H1 (cell line): ENCODE data around the gene IL1RL1. TPM values are rescaled to one million over a fixed set of nuclear protein-coding genes. Genes with fewer than 3 reads are reported as not detected.

Experiments used
- CTCF ChIA-PET: fragments of 300-600 bp; sonication (Branson Sonifier 250); formaldehyde crosslinking; loops from one replicate; lab custom pipeline; 2021; ENCODE audit not compliant: partially characterized antibody; lab: Charles Lee
- POLR2A ChIA-PET: fragments of 300-600 bp; sonication (Branson Sonifier 250); formaldehyde crosslinking; loops from one replicate; lab custom pipeline; 2021; ENCODE audit warnings: inconsistent platforms; ENCODE audit not compliant: partially characterized antibody; lab: Charles Lee
- DNase-seq, 2 experiments: peaks; one replicate each; pipeline versions ENCODE4 v3.0.0 to v3.0.0-alpha.2; 2010 to 2022; ENCODE audit warnings: low spot score in 2 of 2, low read depth in 1 of 2, mixed read lengths in 1 of 2
- FAIRE-seq: peaks from 2 replicates; lab custom pipeline; 2011; peaks lifted over from hg19 to GRCh38; lab: Jason Lieb, UNC
- H2AFZ ChIP-seq: 2 replicates; pipeline ENCODE4 v1.8.1; 2012; ENCODE audit warnings: low read length, inconsistent platforms
- H2AK5ac ChIP-seq: 2 replicates; pipeline ENCODE4 v1.6.1; 2013; ENCODE audit warnings: low read depth, low read length
- H2BK120ac ChIP-seq: replicated peaks from 2 replicates; pipeline ENCODE3; 2013; ENCODE audit warnings: low read depth, low read length, inconsistent platforms
- H2BK12ac ChIP-seq: 2 replicates; pipeline ENCODE4 v1.6.1; 2013; ENCODE audit warnings: low read depth, low read length
- H2BK15ac ChIP-seq: 2 replicates; pipeline ENCODE4 v1.6.1; 2013; ENCODE audit warnings: low read length
- H2BK20ac ChIP-seq: 2 replicates; pipeline ENCODE4 v1.6.1; 2013; ENCODE audit warnings: low read length
- H2BK5ac ChIP-seq: 2 replicates; pipeline ENCODE4 v1.6.1; 2013; ENCODE audit warnings: low read depth, low read length
- H3K14ac ChIP-seq: 2 replicates; pipeline ENCODE4 v1.6.1; 2013; ENCODE audit warnings: inconsistent platforms; ENCODE audit not compliant: insufficient read length
- H3K18ac ChIP-seq: 2 replicates; pipeline ENCODE4 v1.6.1; 2013; ENCODE audit warnings: low read length; ENCODE audit errors: extremely low read depth
- H3K23ac ChIP-seq: 2 replicates; pipeline ENCODE4 v1.6.1; 2013; ENCODE audit warnings: inconsistent platforms; ENCODE audit not compliant: insufficient read length
- H3K23me2 ChIP-seq: 2 replicates; pipeline ENCODE4 v1.6.1; 2013; ENCODE audit warnings: low read depth, low read length
- H3K27ac ChIP-seq: 2 replicates; pipeline ENCODE4 v1.6.1; 2011; ENCODE audit warnings: low read depth, low read length, inconsistent platforms
- H3K27me3 ChIP-seq, 4 experiments: replicated peaks in 1 of 4; 1 replicate in 1 of 4; 2 replicates in 3 of 4; pipeline versions ENCODE4 v1.6.1 to v1.8.1; 2011 to 2013; ENCODE audit warnings: low read length in 3 of 4, mild to moderate bottlenecking in 3 of 4, inconsistent platforms in 2 of 4, mixed read lengths in 2 of 4, moderate library complexity in 1 of 4; ENCODE audit not compliant: control insufficient read depth in 3 of 4, insufficient read depth in 3 of 4; ENCODE audit errors: extremely low read depth in 1 of 4
- H3K36me3 ChIP-seq, 4 experiments: 2 replicates each; pipeline versions ENCODE4 v1.6.1 to v1.8.1; 2011 to 2013; ENCODE audit warnings: mild to moderate bottlenecking in 4 of 4, low read length in 3 of 4, moderate library complexity in 2 of 4, control low read depth in 1 of 4, inconsistent platforms in 1 of 4; ENCODE audit not compliant: insufficient read depth in 4 of 4, control insufficient read depth in 2 of 4
- H3K4ac ChIP-seq: replicated peaks from 2 replicates; pipeline ENCODE3; 2013; ENCODE audit warnings: low read length, low read depth, mixed read lengths, inconsistent platforms; ENCODE audit not compliant: insufficient read length
- H3K4me1 ChIP-seq, 4 experiments: replicated peaks in 1 of 4; 1 replicate in 1 of 4; 2 replicates in 3 of 4; pipeline versions ENCODE4 v1.6.1 to v1.8.1; 2011 to 2013; ENCODE audit warnings: low read length in 3 of 4, inconsistent platforms in 2 of 4, mixed read lengths in 1 of 4; ENCODE audit not compliant: insufficient read depth in 4 of 4, control insufficient read depth in 3 of 4
- H3K4me2 ChIP-seq, 2 experiments: 2 replicates each; pipeline versions ENCODE4 v1.6.1 to v1.8.1; 2011 to 2013; ENCODE audit warnings: low read depth in 2 of 2, low read length in 2 of 2, control low read depth in 1 of 2, inconsistent platforms in 1 of 2, mild to moderate bottlenecking in 1 of 2; ENCODE audit not compliant: insufficient read depth in 1 of 2
- H3K4me3 ChIP-seq, 4 experiments: fragments of 200-600, 300-600 bp in 1 of 4; sonication (generic), shearing (Covaris generic), sonication (Bioruptor Twin) in 1 of 4; 2 replicates each; pipeline versions ENCODE4 v1.5.1 to v1.8.1; 2011 to 2016; ENCODE audit warnings: low read length in 4 of 4, low read depth in 3 of 4, control low read depth in 2 of 4, inconsistent platforms in 2 of 4, mild to moderate bottlenecking in 2 of 4, mixed read lengths in 1 of 4, moderate library complexity in 1 of 4; ENCODE audit not compliant: insufficient read depth in 2 of 4; ENCODE audit errors: extremely low read depth in 1 of 4
- H3K56ac ChIP-seq: replicated peaks from 2 replicates; pipeline ENCODE3; 2013; ENCODE audit warnings: low read depth, mild to moderate bottlenecking, mixed read lengths, low read length, inconsistent platforms; ENCODE audit not compliant: insufficient read length
- H3K79me1 ChIP-seq: 2 replicates; pipeline ENCODE4 v1.6.1; 2013; ENCODE audit warnings: low read depth, low read length, control low read depth
- H3K79me2 ChIP-seq, 2 experiments: 2 replicates each; pipeline versions ENCODE4 v1.6.1 to v1.8.1; 2012 to 2013; ENCODE audit warnings: low read length in 2 of 2, mild to moderate bottlenecking in 2 of 2, inconsistent platforms in 1 of 2; ENCODE audit not compliant: insufficient read depth in 2 of 2, control insufficient read depth in 1 of 2
- H3K9ac ChIP-seq, 4 experiments: replicated peaks in 1 of 4; 1 replicate in 1 of 4; 2 replicates in 3 of 4; pipeline versions ENCODE4 v1.6.1 to v1.8.1; 2011 to 2013; ENCODE audit warnings: low read depth in 3 of 4, low read length in 3 of 4, control low read depth in 2 of 4, mild to moderate bottlenecking in 2 of 4, moderate library complexity in 2 of 4, inconsistent platforms in 1 of 4; ENCODE audit errors: extremely low read depth in 1 of 4
- H3K9me3 ChIP-seq, 2 experiments: 2 replicates each; pipeline versions ENCODE4 v1.6.1 to v1.8.1; 2012 to 2013; ENCODE audit warnings: mild to moderate bottlenecking in 2 of 2, moderate library complexity in 2 of 2, control low read depth in 1 of 2, inconsistent platforms in 1 of 2, low read depth in 1 of 2, low read length in 1 of 2, mixed read lengths in 1 of 2; ENCODE audit not compliant: insufficient read depth in 2 of 2
- H4K20me1 ChIP-seq, 2 experiments: replicated peaks in 1 of 2; 2 replicates each; pipeline versions ENCODE3 to v1.8.1; 2011 to 2013; ENCODE audit warnings: inconsistent platforms in 2 of 2, low read length in 2 of 2, mild to moderate bottlenecking in 1 of 2; ENCODE audit not compliant: insufficient read depth in 2 of 2, control insufficient read depth in 1 of 2
- H4K5ac ChIP-seq: 2 replicates; pipeline ENCODE4 v1.6.1; 2013; ENCODE audit warnings: low read length, low read depth, mixed read lengths, inconsistent platforms; ENCODE audit not compliant: insufficient read length
- H4K8ac ChIP-seq: 2 replicates; pipeline ENCODE4 v1.8.0; 2013; ENCODE audit warnings: mild to moderate bottlenecking, moderate library complexity, low read length, inconsistent platforms; ENCODE audit not compliant: insufficient read depth; ENCODE audit errors: extremely low read depth
- H4K91ac ChIP-seq: replicated peaks from 2 replicates; pipeline ENCODE3; 2013; ENCODE audit warnings: low read length, mixed read lengths, inconsistent platforms; ENCODE audit not compliant: insufficient read length
- BRCA1 ChIP-seq: IDR thresholded peaks from 2 replicates; pipeline ENCODE4 v1.6.1; 2012; ENCODE audit warnings: low read depth, low read length, improper control_type of control experiment
- CBX5 ChIP-seq: fragments of 300-800, 300-1000 bp; sonication (generic); IDR thresholded peaks from 2 replicates; pipeline ENCODE4 v1.7.1; 2016; ENCODE audit warnings: antibody characterized with exemption, low read length, low read depth
- CBX8 ChIP-seq: fragments of 300-800, 300-1000 bp; sonication (generic); IDR thresholded peaks from 2 replicates; pipeline ENCODE4 v1.7.1; 2016; ENCODE audit warnings: low read depth, low read length, borderline replicate concordance
- CEBPB ChIP-seq: IDR thresholded peaks from 2 replicates; pipeline ENCODE4 v1.6.1; 2012; ENCODE audit warnings: low read depth, low read length
- CREB1 ChIP-seq: IDR thresholded peaks from 2 replicates; pipeline ENCODE4 v1.6.1; 2012; ENCODE audit warnings: inconsistent platforms
- GABPA ChIP-seq: IDR thresholded peaks from 2 replicates; pipeline ENCODE4 v1.6.1; 2011; ENCODE audit warnings: mild to moderate bottlenecking, low read length, moderate library complexity, borderline replicate concordance; ENCODE audit not compliant: insufficient read depth
- GTF2F1 ChIP-seq: IDR thresholded peaks from 2 replicates; pipeline ENCODE4 v1.6.1; 2012; ENCODE audit warnings: low read depth, low read length, improper control_type of control experiment, borderline replicate concordance
- HDAC6 ChIP-seq: IDR thresholded peaks from one replicate; pipeline ENCODE4 v1.7.1; 2012; ENCODE audit warnings: low read depth, mild to moderate bottlenecking, inconsistent platforms, low read length, moderate library complexity
- JUND ChIP-seq: IDR thresholded peaks from 2 replicates; pipeline ENCODE4 v1.6.1; 2011; ENCODE audit warnings: mild to moderate bottlenecking, improper control_type of control experiment, low read length
- NRF1 ChIP-seq: IDR thresholded peaks from 2 replicates; pipeline ENCODE4 v1.6.1; 2011; ENCODE audit warnings: mild to moderate bottlenecking, low read depth, low read length, improper control_type of control experiment
- RBBP5 ChIP-seq: IDR thresholded peaks from 2 replicates; pipeline ENCODE4 v1.7.1; 2012; ENCODE audit warnings: low read depth, mild to moderate bottlenecking, inconsistent platforms, low read length, moderate library complexity, borderline replicate concordance
- SRF ChIP-seq: IDR thresholded peaks from 2 replicates; pipeline ENCODE4 v1.6.1; 2011; ENCODE audit warnings: mild to moderate bottlenecking, low read depth, low read length, moderate library complexity
- SUZ12 ChIP-seq: fragments of 200-600 bp; sonication (generic); IDR thresholded peaks from 2 replicates; pipeline ENCODE4 v1.6.1; 2012; ENCODE audit warnings: mild to moderate bottlenecking, inconsistent platforms, low read length, moderate library complexity, mixed read lengths
- TEAD4 ChIP-seq: IDR thresholded peaks from 2 replicates; pipeline ENCODE4 v1.6.1; 2012; ENCODE audit warnings: low read depth, low read length, inconsistent platforms, mixed read lengths
- WGBS, 2 experiments: shearing (Covaris generic) in 1 of 2; methylation state at CpG; one replicate each; pipeline versions ENCODE4 v1.1.6 to v1.1.7; 2013 to 2015; ENCODE audit warnings: low lambda C conversion rate in 2 of 2, mixed read lengths in 2 of 2, inconsistent platforms in 1 of 2, low coverage in 1 of 2, missing lambda C conversion rate in 1 of 2; ENCODE audit not compliant: insufficient replicate concordance in 2 of 2, insufficient coverage in 1 of 2, insufficient read length in 1 of 2; ENCODE audit errors: extremely low coverage in 1 of 2, missing lambda C conversion rate in 1 of 2; 5-methylcytosine and 5-hydroxymethylcytosine counted together
- polyA plus RNA-seq, 7 experiments: library from polyadenylated mRNA; depleted of rRNA in 3 of 7; stranded (reverse) in 5 of 7; unstranded in 2 of 7; fragments of >200 nt in 5 of 7; fragments of 200-250 nt in 2 of 7; gene quantifications; 1 replicate in 5 of 7; 2 replicates in 1 of 7; 4 replicates in 1 of 7; pipeline versions ENCODE4 v1.2.1 to v1.2.3, GENCODE V29; 2011 to 2013; ENCODE audit warnings: missing spikeins in 2 of 7, mixed read lengths in 2 of 7
- total RNA-seq: library from RNA; stranded (reverse); fragmentation: NEBNext Ultra II Directional; extraction: Animal tissue kit (Norgen Biotek cat#: 25700); gene quantifications from 2 replicates; pipeline ENCODE4 v1.2.1, GENCODE V29; 2021

IL1RL1 gene
- total and polyA plus RNA-seq, 2 of the 8 experiments (the other 6 are each of a cell fraction or from before 2014, with no cell fraction given) = not detected

DNA sequence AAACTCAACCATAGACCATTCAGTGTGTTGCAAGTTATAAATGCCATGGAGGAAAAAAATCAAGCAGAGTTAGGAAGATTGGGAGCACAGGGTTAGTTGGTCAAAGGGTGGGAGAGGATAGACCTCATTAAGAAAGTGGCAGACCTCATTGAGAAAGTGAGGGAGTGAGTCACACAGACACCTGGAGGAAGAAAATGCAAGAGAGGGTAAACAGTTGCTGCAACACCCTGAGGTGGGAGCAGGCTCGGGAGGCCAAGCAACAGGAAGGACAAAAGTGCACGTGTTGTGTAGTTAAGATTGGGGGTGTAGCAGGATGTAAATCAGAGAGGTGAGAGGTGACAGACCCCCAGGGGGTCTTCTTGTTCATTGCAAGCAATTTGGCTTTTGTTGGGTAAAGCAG lies 6.4 kb downstream of the IL1RL1 start:
- H3K56ac ChIP-seq = no peak overlapping the region
- H4K20me1 ChIP-seq = no peaks in the 10 kb centered on the region
- H2BK120ac ChIP-seq = no peak overlapping the region
- WGBS, 2 experiments = 85% methylated on average over 2 of the region's 2 CpGs; no CpG with 5 or more reads in 1 of the 2 experiments
- no peaks in the 10 kb centered on the region for H3K36me3 ChIP-seq
- H3K14ac ChIP-seq = no peak overlapping the region
- no peak overlapping the region for H3K4me2 ChIP-seq
- H4K91ac ChIP-seq = no peak overlapping the region
- H2AFZ ChIP-seq = no peak overlapping the region
- DNase-seq (no peak), FAIRE-seq (no peak)
- POLR2A ChIA-PET = no interaction called here
- H3K79me2 ChIP-seq = no peaks in the 10 kb centered on the region
- no peak overlapping the region for H2AK5ac ChIP-seq
- CTCF ChIA-PET = no interaction called here
- H2BK15ac ChIP-seq = no peak overlapping the region
- no peaks in the 10 kb centered on the region for H3K4me1 ChIP-seq
- H2BK20ac ChIP-seq = no peak overlapping the region
- no peak overlapping the region for H3K9ac ChIP-seq
- H4K5ac ChIP-seq = no peak overlapping the region
- H4K8ac ChIP-seq = no peak overlapping the region
- H3K18ac ChIP-seq = no peak overlapping the region
- H3K23me2 ChIP-seq = peaks cover 2% of the 10 kb centered on the region; the same call in 1 of the 2 replicates
- H3K27ac ChIP-seq = no peak overlapping the region
- no peak overlapping the region for H3K4ac ChIP-seq
- H2BK5ac ChIP-seq = no peak overlapping the region
- H2BK12ac ChIP-seq = no peak overlapping the region
- no peaks in the 10 kb centered on the region for H3K79me1 ChIP-seq
- H3K23ac ChIP-seq = no peak overlapping the region
- H3K4me3 ChIP-seq = no peak overlapping the region
- H3K27me3 ChIP-seq = no peaks in the 10 kb centered on the region
- H3K9me3 ChIP-seq = peaks cover 0 to 2% of the 10 kb centered on the region in 2 experiments; a peak in 1 of 4 replicates
- TF ChIP-seq HDAC6 (no peak), GABPA (no peak), JUND (no peak), CBX8 (no peak), NRF1 (no peak), RBBP5 (no peak), SRF (no peak), CEBPB (no peak), GTF2F1 (no peak), CREB1 (no peak), CBX5 (no peak), SUZ12 (no peak), BRCA1 (no peak), TEAD4 (no peak)
